Esophagus squamous epithelium (tissue), 4 donors: ENCODE measurements around the gene ASH1L.

ENCODE experiments used
- POLR2A ChIP-seq, 4 donors: fragments of 450-650 bp; IDR thresholded peaks; one replicate each; pipeline ENCODE4 v1.6.1; 2017; ENCODE audit warnings: antibody characterized with exemption in 4 of 4, mild to moderate bottlenecking in 4 of 4, moderate library complexity in 3 of 4
- TF ChIP-seq, protein P1 (sequence below), 6 experiments: fragments of 450-650 bp in 4 of 6; fragments of 200-600 bp in 2 of 6; sonication (generic) in 2 of 6; IDR thresholded peaks; one replicate each; pipeline ENCODE4 v1.5.1; 2016 to 2019; ENCODE audit warnings: antibody characterized with exemption in 6 of 6, mild to moderate bottlenecking in 4 of 6, moderate library complexity in 4 of 6

GRCh38 chr1:155322953-155323728 lies 239.5 kb downstream of the ASH1L start:
- peak in 1 of 4 donors; percentile 31 for TF ChIP-seq POLR2A (IDR thresholded peaks at IDR 0.05)
- TF ChIP-seq, protein P1, sequence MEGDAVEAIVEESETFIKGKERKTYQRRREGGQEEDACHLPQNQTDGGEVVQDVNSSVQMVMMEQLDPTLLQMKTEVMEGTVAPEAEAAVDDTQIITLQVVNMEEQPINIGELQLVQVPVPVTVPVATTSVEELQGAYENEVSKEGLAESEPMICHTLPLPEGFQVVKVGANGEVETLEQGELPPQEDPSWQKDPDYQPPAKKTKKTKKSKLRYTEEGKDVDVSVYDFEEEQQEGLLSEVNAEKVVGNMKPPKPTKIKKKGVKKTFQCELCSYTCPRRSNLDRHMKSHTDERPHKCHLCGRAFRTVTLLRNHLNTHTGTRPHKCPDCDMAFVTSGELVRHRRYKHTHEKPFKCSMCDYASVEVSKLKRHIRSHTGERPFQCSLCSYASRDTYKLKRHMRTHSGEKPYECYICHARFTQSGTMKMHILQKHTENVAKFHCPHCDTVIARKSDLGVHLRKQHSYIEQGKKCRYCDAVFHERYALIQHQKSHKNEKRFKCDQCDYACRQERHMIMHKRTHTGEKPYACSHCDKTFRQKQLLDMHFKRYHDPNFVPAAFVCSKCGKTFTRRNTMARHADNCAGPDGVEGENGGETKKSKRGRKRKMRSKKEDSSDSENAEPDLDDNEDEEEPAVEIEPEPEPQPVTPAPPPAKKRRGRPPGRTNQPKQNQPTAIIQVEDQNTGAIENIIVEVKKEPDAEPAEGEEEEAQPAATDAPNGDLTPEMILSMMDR (IDR thresholded peaks at IDR 0.05) = peak; percentile 90 to 99 (median 96)
